DMS153 treated with DMSO at 0.1 percent for 48 hours (cell line): ENCODE data around the gene CHD6.

Experiments used
- DNase-seq: peaks from one replicate; lab custom pipeline; 2025; ENCODE audit not compliant: unreplicated experiment; lab: John Stamatoyannopoulos, UW

Gene CHD6

DNA sequence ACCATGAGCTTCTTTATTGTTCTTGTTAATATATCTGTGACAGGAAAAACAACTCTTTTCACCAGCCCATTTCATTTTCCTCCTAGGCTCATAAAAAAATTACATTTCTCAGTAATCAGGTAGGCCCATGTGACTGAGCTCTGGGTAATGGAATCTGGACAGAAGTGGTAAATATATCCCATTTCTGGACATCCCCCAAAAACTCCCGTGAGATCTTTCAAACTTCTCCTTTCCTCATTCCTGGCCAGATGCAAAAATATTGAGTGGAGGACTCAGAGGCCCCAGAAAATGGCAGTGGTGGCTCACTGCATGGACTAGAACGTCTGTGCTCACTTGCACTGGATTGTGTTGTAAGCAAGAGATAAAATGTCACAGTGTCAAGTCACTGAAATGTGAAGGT lies 3.8 kb upstream of the CHD6 start:
- no peak for DNase-seq

DNA sequence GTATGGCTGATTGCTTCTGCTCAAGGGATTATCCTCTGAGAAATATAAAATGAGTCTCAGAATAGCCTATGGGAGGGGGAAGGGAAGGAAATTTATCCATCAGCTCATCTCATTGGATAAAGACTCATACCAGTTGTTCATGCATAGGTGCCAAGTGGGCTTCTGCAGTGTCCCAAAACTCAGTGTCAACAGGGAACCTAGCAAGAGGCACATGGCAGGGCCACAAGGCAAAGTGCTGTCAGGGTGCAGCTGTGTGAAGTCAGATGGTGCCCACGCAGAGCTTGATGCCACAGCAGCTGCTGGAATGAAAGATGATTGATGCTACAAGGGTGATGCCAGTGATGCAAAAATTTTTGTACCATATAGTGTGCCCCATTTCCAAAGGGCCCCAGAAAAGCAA lies 3.2 kb upstream of the CHD6 start:
- no peak for DNase-seq

DNA sequence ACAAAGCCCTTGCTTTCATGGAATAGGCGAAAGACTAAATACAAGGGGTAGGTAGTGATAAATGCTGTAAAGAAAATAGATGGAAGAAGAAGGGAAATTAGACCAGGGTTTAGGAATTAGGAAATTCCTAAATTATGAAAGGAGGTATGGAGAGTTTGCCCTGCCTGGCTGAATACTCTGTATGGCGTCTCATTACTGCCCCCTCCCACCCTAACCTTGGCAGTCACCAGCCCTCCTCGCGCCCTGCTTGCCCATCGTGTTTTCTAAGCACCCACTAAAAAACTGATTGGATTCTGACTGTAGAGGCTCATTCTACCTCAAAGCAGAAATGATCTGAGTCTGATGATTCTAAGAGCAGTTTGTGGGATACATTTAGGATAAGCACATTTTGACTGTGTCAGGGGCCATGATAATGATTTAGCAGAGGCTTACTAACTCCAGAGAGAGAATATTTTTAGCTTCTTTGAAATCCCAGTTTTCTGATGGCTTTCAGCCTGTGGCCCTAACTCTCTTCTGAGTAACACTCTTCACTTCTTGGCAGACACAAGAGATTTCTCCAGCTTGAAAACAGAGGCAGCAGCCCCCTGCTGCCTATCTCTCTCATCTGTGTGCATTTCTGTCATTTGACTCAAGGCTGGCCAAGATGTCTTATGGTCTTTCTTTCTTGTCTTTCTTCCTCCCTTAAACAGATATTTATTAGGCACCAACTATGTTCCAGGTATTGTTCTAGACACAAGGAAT lies 1.4 kb upstream of the CHD6 start:
- peak; percentile 66 for DNase-seq

DNA sequence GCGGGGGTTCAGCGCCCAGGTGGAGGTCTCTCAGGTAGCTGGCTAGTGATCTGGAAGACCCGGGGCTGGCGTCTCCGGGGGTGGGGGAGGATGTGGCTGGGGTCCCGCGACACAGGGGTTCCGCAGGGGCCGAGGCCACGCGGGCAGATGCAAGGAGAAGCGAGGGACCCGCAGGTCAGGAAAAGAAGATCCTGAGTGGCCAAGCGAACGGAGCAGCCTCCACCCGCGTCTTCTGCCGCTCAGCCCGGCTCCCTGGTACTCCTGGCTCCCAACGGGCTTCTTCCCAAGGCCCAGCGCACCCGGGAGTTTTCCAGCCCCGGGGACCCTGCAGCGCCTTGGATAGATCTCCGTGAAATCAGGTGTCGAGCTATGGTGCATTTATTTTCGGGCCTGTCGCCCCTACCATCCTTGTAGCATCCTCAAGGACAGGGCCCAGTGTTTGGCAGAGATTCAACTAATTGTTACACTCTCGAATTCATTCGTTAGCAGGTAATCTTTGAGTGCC lies 682 bp upstream of the CHD6 start:
- no peak for DNase-seq

DNA sequence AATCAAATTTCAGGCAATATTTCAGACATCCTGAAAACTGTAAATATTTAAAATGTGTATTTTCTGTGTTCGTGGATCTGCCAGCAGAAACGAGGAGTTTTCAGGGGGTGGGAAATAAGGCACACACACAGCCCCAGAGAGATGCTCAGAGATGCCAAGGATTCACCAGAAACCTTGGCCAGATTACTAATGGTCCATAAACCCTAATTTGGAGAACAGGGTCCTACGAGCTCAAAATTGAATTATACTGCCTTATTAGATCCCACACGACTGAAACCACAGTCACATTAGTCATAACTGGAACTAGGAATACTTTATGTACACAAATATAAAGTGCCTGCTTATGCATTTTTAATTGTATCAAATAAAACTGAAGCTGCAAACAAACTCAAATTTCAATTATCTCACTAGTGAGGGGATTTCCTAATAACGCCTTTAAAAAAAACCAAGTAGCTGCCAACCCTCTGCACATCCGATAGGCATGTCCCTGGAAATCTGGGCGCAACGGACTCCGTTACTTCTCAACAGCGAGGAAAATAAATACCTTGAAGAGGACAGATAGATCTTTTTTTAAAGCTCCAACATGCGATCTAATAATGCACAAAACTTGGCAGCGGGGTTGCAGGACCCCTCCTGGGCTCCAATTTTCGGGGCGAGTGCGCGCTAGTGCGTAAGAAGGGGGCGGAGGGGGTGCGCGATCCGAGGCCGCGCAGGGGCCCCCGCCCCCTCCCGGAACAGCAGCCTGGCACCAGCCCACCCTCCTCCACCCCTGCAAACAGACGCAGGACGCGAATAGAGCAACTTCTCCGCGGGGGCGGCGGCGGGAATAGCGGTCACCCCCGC lies 897 bp downstream of the CHD6 start:
- no peak for DNase-seq

DNA sequence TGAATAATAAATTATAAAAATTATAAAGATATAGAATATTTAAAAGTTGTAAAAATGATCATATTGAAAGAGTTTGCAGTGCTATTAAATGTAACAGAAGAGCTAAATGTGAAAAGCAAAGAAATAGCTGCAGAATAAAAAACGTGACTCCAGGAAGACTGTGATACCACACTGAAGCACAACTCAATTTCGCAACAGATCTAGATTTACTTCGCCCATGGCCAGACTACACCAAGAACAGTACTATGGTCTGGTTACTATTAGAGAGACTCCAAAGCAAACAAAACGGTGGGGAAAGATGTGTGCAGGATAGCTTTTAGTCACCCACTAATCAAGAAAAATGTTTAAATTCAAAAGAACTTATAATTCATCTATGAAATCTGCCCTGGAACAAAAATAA lies 1.9 kb downstream of the CHD6 start:
- no peak for DNase-seq

DNA sequence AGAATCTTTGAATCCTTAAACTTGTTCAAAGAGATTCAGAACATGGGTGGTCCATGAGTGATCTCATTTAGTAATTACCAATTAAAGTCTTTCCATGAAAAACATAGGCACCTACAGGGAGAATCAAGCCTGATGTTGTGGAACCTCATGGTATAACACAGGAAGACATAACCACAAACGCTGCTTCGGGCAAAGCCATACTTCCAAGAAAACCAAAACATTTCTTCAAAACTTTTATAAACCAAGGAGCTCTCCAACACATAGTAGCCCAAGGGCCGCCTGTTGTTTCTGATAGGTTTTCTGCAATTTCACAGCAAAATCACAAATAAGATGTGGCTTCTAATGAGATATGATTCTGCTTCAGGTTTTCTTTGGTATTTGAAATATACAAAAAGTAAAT lies 2.5 kb downstream of the CHD6 start:
- no peak for DNase-seq

DNA sequence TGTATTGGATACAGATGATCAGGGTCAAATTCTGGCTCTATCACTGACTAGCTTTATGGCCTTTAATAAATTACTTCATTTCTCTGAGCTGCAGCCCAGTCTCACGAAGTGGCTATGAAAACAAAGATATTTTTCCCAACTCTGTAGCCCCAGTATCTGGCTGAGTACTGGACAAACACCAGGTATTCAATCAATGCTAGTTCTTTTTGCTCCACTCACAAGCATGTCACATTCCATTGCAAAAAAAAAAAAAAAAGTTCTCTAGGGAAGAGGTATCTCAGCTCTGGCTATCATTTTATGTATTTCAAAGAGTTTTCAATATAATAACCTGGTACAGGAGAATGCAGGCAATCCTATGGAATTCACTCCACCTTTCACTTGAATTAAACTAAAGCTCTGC lies 3.1 kb downstream of the CHD6 start:
- DNase-seq, result no peak

DNA sequence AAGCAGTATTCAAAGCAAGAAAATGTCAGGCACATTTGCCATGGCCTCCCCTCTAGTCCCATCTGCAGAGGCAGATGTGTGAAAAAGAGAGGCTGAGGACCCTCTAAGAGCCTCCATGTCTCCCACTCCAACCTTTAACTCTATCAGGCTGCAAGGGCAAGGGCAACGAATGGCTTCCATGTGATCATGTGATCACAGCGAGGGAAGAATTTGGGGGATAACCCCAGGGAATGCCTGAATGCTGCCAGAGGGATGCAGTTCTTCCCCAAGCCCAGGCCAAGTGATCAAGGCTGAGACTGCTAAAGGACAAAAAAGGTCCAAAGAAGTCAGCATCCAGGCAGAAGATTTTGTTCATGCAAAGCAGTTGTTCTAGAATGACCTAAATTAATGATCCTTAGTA lies 4.9 kb downstream of the CHD6 start:
- DNase-seq, result no peak

DNA sequence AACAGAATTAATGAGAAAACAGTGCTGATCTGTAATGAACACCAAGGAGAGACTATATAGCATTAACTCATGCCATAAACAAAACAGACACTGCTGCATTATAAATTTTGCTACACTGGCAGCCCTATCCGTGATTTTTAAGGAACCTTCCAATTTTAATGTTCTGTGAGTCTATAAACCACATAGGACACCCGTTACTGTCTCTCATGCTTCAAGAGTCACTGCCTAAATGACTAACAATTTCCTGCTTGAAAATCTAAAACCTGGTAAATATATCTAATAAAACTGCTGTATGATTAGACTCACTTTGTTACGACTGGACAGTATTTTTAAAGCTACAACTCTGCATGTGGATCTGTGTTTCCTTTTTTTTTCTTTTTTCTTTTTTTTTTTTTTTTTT lies 8.7 kb downstream of the CHD6 start:
- no peak for DNase-seq

DNA sequence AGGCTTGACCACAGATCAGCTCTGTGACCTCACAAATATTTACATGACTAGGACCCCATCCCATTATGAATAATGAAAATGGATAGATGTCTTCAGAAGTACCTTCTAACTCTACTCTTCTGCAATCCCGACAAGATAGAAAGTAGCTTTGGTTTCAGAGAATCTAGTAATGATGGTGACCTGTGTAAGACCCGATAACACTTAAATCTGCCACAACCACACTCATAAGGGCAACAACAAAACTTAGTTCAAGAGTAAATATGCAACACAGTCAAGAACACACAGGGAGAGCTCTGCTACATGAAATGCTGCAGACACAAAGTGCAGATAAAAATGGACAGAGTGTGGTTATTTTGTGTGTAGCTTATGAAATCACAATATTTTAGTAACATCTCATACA lies 9.6 kb downstream of the CHD6 start:
- no peak for DNase-seq

DNA sequence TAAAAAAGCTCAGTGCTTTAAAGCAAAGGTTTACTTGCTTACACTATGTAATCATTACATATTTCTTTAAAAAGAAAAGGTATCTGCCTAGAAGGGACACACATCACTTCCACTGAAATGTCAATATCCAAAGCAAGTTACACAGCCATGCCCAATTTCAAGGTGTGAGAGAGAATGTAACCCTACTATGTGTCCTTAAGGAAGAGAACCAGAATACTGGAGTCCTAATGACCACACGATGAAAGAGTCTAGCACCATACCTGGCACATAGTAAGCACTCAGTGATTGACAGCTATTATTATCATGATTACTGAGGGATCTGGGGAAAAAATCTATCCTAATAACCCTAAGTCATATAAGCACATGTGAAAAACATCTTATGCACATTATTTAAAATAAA lies 10.4 kb downstream of the CHD6 start:
- DNase-seq, result no peak

DNA sequence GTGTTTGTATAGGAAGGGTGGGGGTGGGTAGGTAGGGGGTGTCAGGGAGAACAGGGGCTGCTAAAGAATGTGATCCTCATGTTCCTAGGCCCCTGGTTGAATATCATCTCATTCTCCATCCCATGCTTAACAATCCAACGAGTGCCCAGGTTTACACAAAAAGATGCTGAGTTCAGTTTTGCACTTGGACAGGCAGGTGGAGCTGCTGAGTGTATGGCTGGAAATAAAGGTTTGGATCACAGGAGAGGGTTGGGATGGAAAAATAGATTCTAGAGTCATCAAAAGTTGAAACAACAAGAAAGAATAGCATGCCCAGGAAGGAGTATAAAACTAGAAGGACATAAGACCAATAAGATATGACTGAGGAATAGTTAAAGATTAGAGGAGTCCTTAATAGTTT lies 14.2 kb downstream of the CHD6 start:
- DNase-seq, result no peak

DNA sequence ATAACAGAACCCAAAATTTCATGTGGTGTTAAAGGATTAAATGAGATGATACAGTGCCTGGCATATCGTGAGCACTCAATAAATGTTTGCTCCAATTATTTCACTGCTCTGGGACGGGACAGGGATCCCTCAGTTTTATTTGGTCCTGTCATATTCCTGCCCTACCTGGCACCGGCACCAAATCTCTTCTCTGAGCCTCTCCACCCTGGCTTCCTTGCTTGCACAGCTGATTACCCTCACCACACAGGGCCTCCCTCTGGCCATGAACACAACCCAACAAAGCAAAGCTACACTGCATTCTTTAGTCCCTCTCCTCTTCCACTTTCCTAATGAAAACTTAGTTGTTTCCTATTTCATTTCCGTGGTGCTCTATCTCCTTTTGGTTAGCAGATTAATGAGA lies 16.4 kb downstream of the CHD6 start:
- DNase-seq, result no peak

DNA sequence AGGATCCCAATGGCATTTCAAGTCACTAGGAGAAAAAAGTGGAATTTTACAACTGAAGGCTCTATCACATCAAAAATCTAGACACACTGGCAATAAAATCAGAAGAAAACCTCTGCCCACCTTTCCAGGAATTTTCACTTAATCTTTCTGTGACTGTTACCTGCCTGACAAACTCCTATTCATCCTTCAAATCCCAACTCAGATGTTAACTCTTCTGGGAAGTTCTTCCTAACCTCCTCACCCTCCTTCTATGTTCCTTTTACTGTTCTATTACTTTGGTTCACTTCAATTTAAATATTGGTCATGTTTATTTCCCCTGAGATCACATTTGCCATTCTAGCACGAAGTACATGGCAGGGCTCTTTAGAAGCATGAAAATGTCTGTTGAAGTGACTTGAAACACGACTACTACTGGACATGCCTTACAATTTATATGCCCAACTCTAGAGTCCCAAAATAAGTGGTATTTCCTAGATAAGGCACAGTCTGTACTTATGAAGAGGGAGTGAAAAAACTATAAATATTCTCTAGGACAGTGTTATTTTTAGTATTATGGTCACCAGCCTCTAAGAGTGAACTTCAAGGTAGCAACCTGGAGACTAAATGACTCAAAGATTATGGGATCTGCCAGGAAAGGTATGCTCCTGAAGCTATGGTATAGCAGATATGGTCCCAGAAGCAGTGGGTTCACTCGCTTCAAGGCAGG lies 17.1 kb downstream of the CHD6 start:
- no peak for DNase-seq

DNA sequence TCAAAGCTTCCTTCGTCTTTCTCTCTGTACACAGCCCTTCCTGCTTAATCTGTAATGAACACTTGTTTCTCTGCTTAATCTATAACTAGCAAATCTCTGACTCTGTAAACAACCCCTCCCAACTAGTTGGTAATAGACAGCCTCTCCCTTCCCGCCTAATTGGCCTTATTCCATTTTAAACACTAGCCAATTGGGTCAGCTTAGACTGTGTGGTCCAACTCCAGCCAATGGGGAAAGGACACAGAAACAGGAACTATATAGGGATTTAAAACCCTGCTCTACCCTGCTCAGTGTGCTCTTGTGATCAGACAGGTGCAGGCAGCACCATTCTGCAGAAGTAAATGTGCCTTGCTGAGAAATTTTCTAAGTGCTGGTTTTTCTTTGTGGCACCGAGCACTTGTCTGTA lies 18.5 kb downstream of the CHD6 start:
- DNase-seq, result no peak

DNA sequence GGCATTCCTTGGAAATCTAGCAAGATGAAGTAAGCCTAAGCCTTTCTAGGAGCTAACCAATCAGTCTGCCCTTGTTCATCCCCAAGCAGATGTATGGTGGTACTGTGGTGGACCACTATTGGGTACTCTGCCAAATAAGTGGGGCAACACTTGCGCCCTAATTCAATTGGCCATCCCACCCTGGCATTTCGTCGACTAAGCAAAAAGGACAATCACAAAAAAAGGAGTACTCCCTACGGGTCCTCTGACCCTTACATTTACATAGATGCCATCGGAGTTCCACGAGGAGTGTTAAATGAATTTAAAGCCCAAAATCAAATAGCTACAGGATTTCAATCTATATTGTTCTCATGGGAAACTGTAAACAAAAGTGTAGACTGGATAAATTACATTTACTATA lies 19.5 kb downstream of the CHD6 start:
- no peak for DNase-seq

DNA sequence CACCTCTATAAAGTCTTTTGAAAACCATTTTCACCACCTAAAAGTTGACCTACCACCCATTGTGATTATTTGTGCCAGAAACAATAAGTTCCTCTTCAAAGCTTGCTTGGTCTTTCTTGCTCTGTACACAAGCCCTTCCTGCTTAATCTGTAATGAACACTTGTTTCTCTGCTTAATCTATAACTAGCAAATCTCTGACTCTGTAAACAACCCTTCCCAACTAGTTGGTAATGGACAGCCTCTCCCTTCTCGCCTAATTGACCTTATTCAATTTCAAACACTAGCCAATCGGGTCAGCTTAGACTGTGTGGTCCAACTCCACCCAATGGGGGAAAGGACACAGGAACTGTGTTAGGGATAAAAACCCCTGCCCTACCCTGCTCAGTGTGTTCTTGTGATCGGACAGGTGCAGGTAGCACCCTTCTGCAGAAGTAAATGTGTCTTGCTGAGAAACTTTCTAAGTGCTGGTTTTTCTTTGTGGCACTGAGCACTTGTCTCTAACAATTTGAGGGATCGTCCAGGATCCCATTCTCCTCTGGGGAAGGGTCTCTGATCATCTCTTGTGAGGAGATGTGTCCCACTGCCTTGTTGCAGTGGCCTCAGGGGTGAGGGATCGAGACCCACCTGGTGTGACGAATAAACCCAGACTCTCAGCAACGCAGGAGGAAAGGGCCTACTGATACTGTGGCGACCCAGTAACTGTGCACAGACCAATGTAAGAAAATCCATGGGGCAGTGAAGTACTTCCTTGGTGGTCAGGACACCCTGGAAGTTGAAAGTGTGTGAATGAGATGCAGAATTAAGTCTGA lies 23.5 kb downstream of the CHD6 start:
- no peak for DNase-seq

DNA sequence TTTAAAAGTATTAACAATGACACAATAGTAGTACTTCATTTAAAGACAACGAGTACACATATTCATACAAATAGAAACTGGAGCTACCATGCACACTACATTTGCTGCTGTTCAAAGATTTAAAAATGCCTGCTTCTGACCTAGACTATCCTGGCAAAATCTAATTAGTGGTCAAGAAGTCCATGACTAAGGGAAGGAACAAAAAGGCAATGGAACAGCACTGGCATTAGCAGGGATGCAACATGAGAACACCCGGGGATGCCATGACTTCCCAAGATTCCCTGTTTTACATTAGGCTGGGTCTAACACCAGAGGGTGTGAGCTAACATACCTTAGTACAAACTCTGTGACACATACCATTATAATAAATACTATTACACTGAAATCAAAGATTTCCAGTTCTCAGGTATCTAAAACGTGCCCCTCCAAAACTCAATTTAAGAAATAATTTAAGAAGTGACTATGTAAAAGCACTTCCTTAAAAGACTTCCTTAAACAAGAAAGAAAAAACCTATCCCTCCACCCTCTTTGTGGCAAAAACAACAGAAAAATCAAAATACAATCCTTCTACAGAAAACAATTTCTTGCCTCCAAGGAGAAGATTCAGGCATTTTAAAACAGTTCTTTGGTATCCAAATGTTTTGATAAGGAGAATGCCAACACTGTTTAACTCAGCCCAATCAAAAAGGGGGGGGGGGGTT lies 25.5 kb downstream of the CHD6 start:
- DNase-seq, result no peak

DNA sequence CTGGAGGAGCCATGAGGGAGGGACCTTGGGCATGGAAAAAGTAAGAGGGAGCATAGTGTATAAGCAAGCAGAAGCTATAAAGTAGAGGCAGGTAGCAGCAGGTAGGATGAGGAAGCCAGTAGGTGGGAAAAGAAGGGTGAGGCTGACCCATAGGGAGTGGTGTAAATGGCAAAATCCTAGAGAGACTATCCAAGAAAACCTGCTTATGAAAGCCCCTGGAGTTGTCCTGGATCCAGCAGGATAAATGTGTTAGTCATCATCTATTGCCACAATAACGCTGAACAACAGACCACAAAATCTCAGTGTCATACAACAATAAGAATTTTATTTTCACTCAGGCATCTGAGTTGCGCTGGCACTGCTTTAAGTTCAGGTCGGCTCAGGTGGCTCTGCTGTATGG lies 30.2 kb downstream of the CHD6 start:
- DNase-seq, result no peak
